HG03520 (cell line): ENCODE data around the gene CLCN4.
A peak's percentile ranks its signal among the peaks of the same experiment; 100 is the strongest.

Source experiments
- ATAC-seq: cut with Tn5 transposase; IDR thresholded peaks from one replicate; pipeline ENCODE4 v1.9.1; 2021; ENCODE audit warnings: mild to moderate bottlenecking, moderate library complexity; ENCODE audit not compliant: unreplicated experiment

CLCN4 gene

DNA sequence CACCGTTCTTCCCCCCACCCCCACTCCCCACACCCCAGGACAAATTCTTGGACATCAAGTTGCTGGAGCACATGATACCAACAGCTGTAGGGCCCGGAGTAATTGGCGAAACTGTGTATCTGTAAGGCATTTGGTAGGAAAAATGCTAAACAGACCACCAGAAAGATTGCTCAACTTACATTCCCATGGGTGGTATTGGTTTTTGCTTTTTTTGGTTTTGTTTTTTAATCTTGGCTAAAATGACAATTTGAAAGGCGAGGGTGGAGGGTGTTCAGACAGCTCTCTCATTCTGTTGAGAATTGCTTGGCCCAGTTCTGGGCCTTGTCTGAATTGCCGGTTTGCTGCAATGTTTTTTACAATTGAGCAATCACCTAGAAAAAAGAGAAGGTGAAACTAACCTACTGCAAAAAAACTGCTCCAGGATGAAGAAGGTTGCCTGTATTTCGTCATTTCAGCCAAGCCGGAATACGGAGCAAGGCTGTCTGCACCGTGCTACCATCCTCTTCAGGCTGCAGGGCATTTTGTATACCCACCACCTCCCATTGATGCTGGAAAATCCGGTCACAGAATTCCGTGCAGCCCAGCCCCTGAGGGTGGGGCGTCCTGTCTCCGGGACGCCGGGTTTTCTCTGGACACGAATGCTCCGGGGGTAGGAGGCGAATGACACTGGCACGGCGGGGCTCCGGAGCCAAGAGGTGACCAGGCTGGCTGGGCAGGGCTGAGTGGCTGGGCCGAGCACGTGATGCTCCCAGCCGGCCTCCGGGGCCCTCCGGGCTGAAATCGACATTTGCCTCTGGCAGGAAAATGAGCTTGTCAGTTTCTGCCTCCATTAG is at the start of gene CLCN4:
CLCN4 (plus strand) TSS at position 777 of the 833 bp plus-strand sequence. CDS start 28,058 bp downstream, outside the sequence.
- ATAC-seq, result no peak

DNA sequence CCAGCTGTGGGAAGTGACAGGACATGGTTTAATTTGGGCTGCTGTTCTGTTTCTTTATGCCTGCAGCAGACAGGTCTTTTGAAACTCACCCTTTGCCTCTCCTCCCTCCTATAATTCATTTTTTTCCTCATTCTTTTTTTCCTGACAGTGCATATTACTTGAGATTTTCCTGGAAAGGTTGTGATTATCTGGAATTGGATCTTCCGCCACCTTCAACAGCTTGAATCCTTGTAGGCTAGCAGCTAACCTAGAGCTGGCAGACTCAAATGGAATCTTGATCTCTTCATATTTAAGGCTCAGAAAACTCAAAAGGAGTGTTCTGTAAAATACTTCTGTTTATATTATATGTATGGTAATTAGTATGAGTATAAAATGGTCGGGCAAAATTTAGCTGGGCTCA is 49.3 kb upstream of the CLCN4 start:
- no peak for ATAC-seq

DNA sequence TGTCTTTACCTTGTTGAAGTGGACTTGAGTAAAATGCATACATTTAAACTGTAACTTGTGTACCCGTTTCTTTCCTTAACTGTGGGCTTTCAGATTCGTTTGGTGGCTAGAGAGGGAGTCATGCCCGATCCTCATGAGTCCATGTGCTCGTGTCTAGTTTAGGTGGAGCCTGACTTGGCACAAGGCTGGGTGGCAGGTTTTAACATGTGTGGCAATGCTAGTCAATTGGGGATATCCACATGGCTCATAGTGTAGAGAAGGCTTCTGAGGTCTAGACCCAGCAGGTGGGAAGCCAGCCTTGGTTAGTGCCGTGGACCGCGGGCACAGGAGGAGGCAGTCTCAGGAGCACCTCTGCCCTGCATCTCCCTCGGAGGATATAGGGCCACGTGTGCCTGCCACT is 48.5 kb upstream of the CLCN4 start:
- ATAC-seq, result no peak

DNA sequence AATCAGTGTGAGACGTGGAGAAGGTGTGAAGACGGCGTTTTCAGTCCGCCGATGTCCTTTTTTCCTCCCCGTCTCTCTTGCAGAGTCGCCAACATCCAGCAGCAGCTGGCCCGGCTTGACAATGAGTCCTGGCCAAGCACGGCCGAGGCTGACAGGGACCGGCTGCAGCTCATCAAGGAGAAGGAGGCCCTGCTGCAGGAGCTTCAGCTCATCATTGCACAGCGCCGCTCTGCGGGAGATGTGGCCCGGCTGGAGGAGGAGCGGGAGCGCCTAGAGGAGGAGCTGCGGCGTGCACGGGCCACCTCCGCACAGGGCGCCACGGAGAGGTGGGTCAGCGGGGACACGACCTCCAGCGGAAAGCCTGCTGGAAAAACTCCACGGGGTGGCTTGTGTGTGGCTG is 47.1 kb upstream of the CLCN4 start:
- ATAC-seq, result no peak

DNA sequence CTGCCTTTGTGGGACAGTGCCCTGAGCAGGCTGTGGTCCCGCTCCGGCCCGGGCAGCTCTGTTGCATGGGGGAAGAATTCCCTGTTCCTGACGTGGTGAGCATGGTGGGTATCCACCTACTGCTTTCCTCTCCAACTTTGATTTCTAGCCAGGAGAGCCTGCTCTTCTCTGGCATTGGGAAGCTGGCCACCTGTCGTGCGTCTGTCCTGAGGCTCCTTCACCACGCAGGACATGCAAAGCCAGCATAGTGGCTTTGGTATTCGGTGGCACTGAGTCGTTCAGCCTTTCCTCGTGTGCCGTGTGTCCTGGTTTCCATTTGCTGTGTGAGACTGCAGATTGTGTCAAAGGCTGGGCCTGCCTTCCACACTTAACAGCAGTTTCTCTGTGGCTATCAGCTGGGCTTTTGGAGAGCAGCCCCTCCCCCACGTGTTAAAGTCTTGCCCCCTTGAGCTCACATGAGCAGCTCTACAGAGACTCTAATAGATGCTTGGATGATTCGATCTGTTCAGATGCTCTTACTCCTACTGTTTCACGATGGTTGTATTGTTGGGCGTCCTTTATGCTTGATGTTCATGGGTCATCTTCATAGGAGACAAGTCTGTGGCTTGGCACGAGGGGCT is 46.3 kb upstream of the CLCN4 start:
- no peak for ATAC-seq

DNA sequence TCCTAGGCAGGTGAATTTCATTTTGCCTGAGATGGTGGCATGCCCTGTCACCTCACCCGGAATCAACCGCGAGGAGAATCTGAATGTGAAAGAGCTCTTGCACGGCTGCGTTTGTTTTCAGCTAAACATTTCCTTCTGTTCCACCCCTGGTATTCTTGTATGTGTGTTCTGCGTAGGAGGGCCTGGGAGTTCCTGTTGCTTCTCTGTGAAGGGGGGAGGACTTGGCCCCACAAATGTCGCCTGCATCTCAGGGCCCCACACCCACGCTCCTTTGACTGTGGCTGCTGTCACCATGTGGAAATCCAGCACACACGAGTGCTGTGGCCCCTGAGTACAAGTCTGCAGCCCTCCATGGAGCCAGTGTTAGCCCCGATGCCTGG is 45.8 kb upstream of the CLCN4 start:
- peak; percentile 39 for ATAC-seq

DNA sequence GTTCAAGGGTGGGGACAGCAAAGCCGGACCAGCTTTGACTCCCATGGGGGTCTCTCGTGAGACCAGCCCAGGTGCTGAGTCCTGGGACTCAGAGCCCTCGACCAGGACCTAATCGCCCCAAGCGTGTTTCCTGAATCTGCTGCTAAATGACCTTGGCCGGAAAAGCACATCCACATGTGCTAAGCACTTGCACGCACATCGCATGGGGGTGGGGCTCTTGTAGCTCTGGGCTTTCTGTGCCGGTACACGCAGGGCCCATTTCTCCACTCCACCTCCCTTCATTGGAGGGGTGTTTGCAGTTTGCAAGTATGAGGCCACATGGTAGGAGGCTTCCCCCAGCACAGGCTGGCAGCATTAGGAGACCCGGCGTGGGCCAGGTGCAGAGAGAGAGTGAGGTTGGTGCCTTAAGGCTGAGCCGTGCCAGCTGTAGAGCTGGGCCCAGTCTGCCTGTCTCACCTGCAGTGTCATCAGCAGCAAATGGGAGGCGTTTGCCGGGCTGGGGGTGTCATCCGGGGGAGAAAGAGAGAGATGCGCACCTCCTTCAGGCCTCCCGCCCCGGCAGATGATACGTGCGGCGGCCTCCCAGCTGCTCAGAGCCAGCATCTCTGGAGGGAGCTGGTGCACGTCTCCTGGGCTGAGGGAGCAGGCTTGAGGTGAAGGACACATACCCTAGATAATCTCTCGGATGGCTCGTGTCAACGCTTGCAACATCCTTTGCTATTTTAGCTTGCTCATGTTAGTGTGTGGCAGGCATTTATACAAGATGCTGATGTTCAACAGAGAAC is 45.2 kb upstream of the CLCN4 start:
- peak; percentile 45 for ATAC-seq

DNA sequence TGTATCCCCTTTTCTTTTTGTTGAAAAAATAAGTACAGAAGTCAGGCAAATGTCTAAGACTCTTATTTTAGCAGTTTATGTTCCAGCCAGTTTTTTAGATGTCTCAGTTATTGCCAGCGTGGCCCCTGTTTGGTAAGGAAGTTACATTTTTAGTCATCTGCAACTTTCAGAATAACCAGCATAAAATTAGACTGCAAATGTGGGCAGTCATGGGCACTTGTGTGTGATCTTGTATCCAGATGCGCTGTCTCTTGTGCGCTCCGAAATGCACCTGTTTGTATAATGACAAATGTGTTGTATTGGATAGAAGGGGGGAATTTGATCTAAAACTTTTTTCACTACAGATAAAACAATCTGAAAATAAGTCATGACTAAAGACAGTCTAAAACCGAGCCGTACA is 44.3 kb upstream of the CLCN4 start:
- ATAC-seq, result no peak

DNA sequence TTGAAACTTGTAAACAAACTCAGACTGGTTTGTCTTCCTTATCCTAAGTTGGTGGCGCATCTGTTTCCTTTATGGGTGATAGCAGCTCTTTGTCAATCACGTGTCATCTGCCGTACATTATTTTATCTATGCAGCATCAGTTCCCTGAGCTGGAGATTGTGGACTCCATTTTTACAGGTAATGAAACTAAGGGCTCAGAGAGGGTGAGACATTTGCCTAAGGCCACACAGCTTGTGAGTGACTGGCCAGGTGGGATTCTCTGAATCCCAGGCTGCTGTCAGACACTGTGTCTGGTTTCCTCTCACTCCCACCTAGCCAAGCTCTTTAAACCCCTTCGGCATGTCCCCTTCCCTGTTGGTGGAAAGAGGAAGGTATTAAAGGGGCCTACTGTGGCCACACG is 41.7 kb upstream of the CLCN4 start:
- ATAC-seq, result no peak

DNA sequence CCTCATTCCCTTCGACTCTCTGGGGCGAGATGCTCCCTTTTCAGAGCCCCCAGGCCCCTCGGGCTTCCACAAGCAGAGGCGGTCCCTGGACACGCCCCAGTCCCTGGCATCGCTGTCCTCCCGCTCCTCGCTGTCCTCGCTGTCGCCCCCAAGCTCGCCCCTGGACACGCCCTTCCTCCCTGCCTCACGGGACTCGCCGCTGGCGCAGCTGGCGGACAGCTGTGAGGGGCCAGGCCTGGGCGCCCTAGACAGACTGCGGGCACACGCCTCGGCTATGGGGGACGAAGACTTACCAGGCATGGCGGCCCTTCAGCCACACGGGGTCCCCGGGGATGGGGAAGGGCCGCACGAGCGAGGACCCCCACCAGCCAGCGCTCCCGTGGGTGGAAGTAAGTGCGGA is 39.5 kb upstream of the CLCN4 start:
- no peak for ATAC-seq

DNA sequence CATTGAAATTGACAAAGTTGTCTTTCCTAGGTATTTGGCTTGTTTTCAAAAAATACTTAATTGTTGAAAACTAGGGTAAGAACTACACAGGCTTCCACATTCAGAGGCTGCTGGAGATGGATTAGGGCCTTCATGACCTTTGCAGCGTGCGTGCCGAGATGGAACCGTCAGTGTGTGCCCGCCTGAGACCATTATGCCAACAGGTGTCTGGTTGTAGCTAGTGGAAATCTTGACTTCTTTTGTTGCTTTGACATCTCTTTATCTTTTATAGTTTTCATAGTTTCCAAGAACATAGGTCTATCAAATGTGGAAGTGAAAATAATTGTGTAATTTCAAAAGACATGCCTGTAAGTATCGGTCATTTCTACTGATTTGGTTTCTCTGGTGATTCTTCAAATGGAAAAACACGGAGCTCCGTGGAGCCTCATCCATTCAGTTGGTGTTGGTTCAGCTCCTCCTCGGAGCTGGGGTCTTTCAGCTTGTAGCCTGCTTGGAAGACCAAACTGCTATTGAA is 38.9 kb upstream of the CLCN4 start:
- ATAC-seq, result no peak

DNA sequence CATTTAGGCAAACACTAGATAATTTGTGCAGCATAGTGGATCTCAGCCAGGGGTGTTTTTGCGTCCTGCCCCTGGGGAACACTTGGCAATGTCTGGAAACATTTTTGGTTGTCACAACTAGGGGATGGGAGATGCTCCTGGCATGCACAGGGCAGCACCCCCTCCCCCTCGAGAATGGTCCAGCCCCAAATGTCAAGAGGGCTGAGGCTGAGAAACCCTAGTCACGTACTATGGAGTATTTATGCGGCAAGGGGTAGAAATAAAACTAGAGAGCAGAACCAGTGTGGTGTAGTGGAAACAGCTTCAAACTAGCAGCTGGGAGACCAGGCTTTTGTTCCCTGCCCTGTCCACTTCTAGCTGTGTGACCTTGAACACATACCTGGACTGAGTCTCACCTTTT is 38.2 kb upstream of the CLCN4 start:
- ATAC-seq, result no peak

DNA sequence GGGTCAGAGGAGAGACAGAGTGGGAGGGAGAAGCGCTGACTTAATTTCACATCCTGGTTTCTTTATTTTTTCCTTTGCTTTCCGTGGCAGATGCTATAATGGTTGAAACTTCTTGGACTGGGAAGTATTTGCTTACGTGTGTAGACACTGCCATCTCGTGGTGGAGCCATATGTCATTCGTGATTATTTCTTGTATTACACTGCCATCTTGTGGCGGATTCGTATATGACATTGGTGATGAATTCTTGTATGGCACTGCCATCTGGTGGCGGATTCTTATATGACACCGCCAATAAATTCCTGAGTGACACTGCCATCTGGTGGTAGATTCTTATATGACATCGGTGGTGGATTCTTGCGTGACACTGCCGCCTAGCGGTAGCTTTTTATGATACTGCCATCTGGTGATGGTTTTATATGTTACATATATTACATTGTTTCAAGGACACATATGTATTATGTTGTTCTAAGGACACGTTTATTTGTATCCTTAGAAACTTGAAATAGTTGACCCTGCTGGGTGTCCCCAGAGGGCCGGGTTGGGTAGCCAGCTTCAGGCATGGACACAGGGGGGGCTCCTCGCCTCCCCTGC is 37.3 kb upstream of the CLCN4 start:
- peak; percentile 45 for ATAC-seq

DNA sequence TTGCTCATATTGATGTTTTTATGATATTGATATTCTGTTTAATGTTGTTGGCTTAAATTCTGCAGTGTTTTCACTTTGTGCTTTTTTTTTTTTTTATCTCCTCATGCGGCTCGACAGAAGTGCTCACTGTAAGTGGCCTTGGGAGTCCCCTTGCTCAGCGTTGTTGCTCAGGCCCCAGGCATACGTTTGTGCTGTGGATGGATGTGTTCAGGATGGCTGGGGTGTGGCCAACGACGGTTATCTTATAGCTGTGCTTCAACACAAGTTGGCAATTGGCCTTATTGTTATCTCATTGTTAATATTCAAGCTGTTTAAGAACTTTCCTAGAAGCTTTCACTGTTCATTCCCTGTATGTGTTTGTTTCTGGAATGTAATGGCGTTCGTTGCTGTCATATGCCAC is 36.4 kb upstream of the CLCN4 start:
- no peak for ATAC-seq

DNA sequence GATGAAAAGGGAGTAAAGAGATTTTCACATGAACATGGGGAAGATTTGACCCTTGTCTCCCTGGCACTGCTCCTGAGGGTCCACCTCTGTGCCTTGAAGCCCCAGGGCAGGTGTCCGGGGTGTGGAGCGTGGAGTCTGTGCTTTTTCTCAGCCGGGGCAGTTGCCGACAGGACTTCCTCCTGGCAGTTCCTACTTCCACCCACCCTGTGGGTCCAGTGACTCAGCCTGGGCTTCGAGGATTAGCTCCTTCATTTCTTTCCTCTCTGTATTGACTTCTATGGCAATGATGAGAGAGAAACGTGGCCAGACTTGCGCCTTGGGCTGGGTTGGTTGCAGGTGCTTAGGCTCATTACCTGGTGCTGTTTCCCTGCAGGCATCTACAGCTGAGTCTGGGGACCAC is 35.9 kb upstream of the CLCN4 start:
- no peak for ATAC-seq

DNA sequence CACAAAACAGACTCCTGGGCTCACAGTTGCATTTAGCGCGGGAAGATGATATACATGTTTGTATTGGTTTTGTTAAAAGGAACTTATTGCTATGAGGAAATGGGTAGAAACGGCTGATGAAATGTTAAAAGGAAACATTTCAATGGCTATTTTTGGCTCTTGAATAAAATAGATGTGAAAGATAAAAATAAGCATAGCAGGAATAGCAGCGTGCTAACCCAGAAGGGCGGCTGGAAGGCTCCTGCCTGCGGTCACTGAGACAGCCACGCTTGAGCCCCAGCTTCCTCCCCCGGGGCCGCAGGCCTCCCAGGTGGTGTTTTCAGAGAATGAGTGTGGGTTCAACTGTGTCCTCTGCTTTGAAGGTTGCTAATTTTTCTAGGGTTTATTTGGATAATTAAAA is 35.0 kb upstream of the CLCN4 start:
- ATAC-seq, result peak; percentile 57

DNA sequence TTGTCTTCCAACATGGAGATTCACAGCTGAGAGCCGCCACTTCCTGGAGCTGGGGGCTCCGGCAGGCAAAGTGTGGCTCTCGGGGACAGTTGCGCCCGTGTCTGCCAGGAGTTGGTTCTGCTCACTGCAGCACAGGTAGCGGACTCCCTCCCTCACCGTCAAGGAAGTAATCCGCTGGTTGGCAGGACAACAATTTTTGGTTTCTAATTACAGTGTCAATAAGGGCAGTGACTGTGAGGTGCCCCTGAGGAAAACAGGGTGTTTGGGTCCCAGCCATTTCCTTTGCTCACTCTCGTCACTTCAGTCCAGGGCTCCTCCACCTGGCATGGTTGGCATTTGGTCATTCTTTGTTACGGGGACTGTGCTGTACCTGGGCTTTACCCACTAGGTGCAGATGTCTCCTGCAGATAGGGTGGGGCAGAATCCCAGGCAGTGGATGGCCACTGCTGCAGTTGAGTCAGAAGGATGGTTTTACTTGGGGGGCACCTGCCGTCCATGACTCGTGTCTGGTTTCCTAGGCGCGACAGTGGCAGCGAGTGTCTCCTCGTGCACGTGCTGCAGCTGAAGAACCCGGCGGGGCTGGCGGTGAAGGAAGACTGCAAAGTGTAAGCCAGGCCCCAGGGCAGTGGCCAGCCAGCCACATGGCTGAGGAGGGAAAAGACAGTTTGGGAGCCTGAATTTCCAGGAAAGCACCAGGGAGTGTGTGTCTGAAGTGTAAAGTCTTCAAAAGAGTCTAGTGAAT is 32.1 kb upstream of the CLCN4 start:
- no peak for ATAC-seq

DNA sequence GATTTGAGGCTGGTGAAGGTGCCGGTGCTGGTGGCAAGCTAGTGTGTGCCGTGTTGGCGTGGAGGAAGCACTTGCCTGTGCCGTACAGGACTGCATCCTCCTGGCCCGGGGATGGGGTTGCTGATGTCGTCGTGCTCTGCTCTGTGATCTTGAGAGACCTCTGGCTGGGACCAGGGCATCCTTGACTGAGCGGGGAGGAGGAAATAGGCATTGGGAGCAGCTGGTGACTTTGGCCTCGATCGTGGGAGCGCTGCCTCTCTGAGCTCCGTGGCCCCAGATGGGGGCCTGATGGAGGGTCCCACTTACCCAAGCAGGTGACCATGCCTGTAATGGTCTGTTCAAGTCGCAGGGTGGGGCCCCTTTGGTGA is 31.5 kb upstream of the CLCN4 start:
- ATAC-seq, result no peak

DNA sequence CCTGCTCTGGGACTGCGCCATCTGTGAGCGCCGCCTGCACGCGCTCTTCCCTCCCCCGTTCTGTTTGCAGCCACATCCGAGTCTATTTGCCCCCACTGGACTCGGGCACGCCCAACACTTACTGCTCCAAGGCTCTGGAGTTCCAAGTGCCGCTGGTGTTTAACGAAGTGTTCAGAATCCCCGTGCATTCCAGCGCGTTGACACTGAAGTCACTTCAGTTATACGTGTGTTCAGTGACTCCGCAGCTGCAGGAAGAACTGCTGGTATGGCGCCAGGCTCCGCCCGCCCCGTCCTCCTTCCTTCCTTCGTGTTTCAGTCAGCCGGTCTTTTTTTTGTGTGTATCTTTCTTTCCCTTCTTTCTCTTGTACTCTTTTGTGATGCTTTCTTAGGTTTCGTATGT is 30.7 kb upstream of the CLCN4 start:
- ATAC-seq, result no peak

DNA sequence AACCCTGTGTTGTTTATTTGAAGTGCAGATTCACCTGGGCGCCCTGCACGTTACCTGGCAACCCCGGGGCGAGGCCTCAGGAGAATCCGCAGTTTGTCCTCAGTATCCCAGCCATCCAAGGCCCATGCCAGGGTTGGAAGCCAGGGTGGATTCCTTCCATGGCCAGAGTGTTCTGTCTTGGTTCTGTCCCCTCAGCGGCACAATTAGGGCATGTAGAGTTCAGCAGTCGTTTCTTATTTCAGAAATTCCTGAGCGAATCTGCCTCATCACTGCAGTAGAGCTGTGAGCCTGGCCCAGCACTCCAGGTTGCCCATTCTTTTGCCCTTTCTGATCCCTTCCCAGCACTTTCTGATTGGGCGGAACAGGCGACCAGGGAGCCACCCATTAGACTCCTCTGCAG is 29.9 kb upstream of the CLCN4 start:
- ATAC-seq, result no peak

DNA sequence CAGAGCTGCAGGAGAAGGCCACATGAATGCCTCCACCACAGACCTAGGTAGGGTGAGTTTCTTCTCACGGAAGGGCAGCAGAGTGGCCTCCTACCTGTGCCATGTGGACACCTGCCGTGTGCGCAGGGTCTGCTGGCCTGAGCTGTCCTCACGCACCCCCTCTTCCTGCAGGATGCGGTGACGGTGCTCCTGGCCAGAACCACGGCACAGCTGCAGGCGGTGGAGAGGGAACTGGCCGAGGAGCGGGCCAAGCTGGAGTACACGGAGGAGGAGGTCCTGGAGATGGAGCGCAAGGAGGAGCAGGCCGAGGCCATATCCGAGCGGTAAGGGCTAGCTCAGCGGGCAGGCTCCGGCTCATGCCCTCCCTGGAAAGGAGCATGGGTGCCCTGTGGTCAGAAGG is 28.4 kb upstream of the CLCN4 start:
- no peak for ATAC-seq
